ENCODE measurements around the gene MEOX2.

MEOX2 gene

GRCh38 chr7:15680446-15680845 is 6.0 kb downstream of the MEOX2 start:
- no peak for DNase-seq

GRCh38 chr7:15679306-15679705 is 7.2 kb downstream of the MEOX2 start:
- no peak for DNase-seq

GRCh38 chr7:15678653-15679052 is 7.8 kb downstream of the MEOX2 start:
- no peak for DNase-seq

- DNase-seq, result no peak
Measured at GRCh38 chr7:15675379-15675778, 11.1 kb downstream of the MEOX2 start.

GRCh38 chr7:15674586-15674985 is 11.9 kb downstream of the MEOX2 start:
- DNase-seq, result no peak

GRCh38 chr7:15669443-15670090 is 16.9 kb downstream of the MEOX2 start:
- DNase-seq, result no peak

- no peak for DNase-seq
Measured at GRCh38 chr7:15667991-15668390, 18.5 kb downstream of the MEOX2 start.

- DNase-seq, result no peak
Measured at GRCh38 chr7:15662451-15662850, 24.0 kb downstream of the MEOX2 start.

GRCh38 chr7:15658247-15658646 is 28.2 kb downstream of the MEOX2 start:
- DNase-seq, result no peak

GRCh38 chr7:15652776-15653290 is 33.6 kb downstream of the MEOX2 start:
- no peak for DNase-seq

GRCh38 chr7:15651693-15652092 is 34.8 kb downstream of the MEOX2 start:
- no peak for DNase-seq

GRCh38 chr7:15650787-15651186 is 35.7 kb downstream of the MEOX2 start:
- no peak for DNase-seq

- no peak for DNase-seq
Measured at GRCh38 chr7:15648461-15648961, 38.0 kb downstream of the MEOX2 start.

- DNase-seq, result no peak
Measured at GRCh38 chr7:15647309-15647708, 39.2 kb downstream of the MEOX2 start.

- no peak for DNase-seq
Measured at GRCh38 chr7:15643000-15643705, 43.3 kb downstream of the MEOX2 start.

- no peak for DNase-seq
Measured at GRCh38 chr7:15628876-15629275, 57.6 kb downstream of the MEOX2 start.

- DNase-seq, result no peak
Measured at GRCh38 chr7:15626041-15626440, 60.4 kb downstream of the MEOX2 start.

- no peak for DNase-seq
Measured at GRCh38 chr7:15625466-15625865, 61.0 kb downstream of the MEOX2 start.

- DNase-seq, result no peak
Measured at GRCh38 chr7:15621468-15621867, 65.0 kb downstream of the MEOX2 start.

- no peak for DNase-seq
Measured at GRCh38 chr7:15620491-15621185, 65.8 kb downstream of the MEOX2 start.

- DNase-seq, result no peak
Measured at GRCh38 chr7:15618275-15618674, 68.2 kb downstream of the MEOX2 start.

- no peak for DNase-seq
Measured at GRCh38 chr7:15612205-15612604, 74.3 kb downstream of the MEOX2 start.

- no peak for DNase-seq
Measured at GRCh38 chr7:15610503-15610902, 76.0 kb downstream of the MEOX2 start.

GRCh38 chr7:15609287-15609686 is 77.2 kb downstream of the MEOX2 start:
- DNase-seq, result no peak
